ENCODE results near the gene TBC1D2.

Gene TBC1D2, protein sequence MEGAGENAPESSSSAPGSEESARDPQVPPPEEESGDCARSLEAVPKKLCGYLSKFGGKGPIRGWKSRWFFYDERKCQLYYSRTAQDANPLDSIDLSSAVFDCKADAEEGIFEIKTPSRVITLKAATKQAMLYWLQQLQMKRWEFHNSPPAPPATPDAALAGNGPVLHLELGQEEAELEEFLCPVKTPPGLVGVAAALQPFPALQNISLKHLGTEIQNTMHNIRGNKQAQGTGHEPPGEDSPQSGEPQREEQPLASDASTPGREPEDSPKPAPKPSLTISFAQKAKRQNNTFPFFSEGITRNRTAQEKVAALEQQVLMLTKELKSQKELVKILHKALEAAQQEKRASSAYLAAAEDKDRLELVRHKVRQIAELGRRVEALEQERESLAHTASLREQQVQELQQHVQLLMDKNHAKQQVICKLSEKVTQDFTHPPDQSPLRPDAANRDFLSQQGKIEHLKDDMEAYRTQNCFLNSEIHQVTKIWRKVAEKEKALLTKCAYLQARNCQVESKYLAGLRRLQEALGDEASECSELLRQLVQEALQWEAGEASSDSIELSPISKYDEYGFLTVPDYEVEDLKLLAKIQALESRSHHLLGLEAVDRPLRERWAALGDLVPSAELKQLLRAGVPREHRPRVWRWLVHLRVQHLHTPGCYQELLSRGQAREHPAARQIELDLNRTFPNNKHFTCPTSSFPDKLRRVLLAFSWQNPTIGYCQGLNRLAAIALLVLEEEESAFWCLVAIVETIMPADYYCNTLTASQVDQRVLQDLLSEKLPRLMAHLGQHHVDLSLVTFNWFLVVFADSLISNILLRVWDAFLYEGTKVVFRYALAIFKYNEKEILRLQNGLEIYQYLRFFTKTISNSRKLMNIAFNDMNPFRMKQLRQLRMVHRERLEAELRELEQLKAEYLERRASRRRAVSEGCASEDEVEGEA

DNA sequence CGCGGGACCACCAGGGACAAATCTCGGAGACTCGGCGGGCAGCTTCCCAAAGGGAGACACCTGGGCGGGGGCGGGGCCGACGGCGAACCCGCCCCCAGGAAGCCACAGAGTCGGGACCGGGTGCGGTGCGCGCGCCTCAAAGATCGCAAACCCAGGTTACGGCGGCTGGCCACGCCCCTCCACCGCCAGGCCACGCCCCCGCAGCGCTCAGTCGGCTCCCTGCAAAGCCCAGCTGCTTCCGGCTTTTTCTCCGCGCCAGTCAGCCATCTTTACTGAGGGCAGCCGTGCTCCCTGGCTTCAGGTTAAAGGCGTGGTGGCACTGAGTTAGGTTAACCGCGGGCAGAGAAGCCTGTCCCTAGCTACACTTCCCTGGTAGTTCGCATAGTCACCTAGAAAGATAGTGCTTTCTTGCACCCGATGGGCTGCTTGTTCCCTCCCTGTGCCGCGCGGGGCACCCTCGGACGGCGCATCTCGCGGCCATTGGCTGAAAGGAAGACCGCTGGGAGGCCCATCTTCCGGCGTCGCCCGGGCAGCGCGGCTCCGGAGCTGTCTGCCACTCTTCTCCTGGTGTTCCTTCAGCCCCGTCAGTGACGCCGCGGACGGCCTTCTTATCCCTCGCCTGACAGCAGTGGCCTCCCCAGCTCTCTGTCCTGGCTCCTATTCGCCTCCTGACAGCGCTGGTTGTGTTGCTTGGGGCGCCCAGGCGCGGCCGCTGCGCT is at the start of gene TBC1D2:
Gene TBC1D2, minus strand, starts transcription at position 72 of the 719 bp plus-strand sequence. CDS start 108 bp downstream, outside the sequence.
- H3K27ac ChIP-seq: peak within 1 kb of the TSS; percentile 90

GRCh38 chr9:98304381-98304780 is 48.9 kb upstream of the TBC1D2 start:
- Histone ChIP-seq H3K9me3 (ENCODE audit: low read depth, low read length) (no peaks in the 10 kb centered on the region), H3K27ac (no peak overlapping the region), H3K9ac (ENCODE audit: insufficient read length) (no peak overlapping the region), H3K36me3 (ENCODE audit: insufficient read depth, low read length) (no peaks in the 10 kb centered on the region), H3K4me3 (no peak overlapping the region)
- no peak for DNase-seq (ENCODE audit: low read depth, low spot score)
- TF ChIP-seq EZH2 (IDR thresholded peaks at IDR 0.05) (no peak), FOXP2 (optimal IDR thresholded peaks at IDR 0.05; ENCODE audit: control extremely low read depth, extremely low read length, insufficient read depth) (no peak), POLR2AphosphoS5 (IDR thresholded peaks at IDR 0.05; ENCODE audit: borderline replicate concordance, low read depth, low read length) (no peak)

More for the DNA sequence above, at the start of gene TBC1D2:
- Histone ChIP-seq H3K4me3 (peak within 1 kb of the TSS; percentile 99), H3K36me3 (ENCODE audit: insufficient read depth, low read length) (no peaks in the 10 kb centered on the region), H3K9ac (ENCODE audit: insufficient read length) (peak within 1 kb of the TSS; percentile 90), H3K9me3 (ENCODE audit: low read depth, low read length) (no peaks in the 10 kb centered on the region)
- DNase-seq (ENCODE audit: low read depth, low spot score): peak; percentile 60
- TF ChIP-seq FOXP2 (optimal IDR thresholded peaks at IDR 0.05; ENCODE audit: control extremely low read depth, extremely low read length, insufficient read depth) (no peak), POLR2AphosphoS5 (IDR thresholded peaks at IDR 0.05; ENCODE audit: borderline replicate concordance, low read depth, low read length) (peak; percentile 68; the same call in 1 of the 2 replicates)

DNA sequence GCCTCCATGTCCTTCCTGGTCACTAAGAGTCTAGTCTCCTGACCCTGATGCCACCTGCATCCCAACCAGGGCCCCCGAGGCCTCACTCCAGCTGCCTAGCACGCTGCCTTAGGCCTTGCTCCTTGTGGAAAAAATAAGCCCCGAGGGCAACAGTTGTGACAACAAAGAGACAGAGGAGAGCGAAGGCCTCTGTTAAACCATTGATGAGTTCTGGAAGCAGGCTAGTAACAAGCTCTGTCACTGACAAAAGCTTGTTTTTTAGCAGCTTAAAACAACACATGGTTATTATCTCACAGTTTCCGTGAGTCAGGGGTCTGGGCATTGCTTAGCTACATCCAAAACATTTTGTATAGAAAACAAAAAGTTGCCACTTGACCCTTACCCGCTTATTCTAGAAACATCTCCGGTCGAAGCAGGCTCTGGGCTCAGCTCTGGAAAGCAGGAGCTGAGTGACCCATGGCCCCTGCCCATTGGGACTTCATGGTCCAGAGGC is 48.2 kb upstream of the TBC1D2 start:
- DNase-seq (ENCODE audit: low read depth, low spot score): no peak
- no peak for TF ChIP-seq FOXP2 (optimal IDR thresholded peaks at IDR 0.05; ENCODE audit: control extremely low read depth, extremely low read length, insufficient read depth)
- no peak for TF ChIP-seq EZH2 (IDR thresholded peaks at IDR 0.05)
- no peak for TF ChIP-seq POLR2AphosphoS5 (IDR thresholded peaks at IDR 0.05; ENCODE audit: borderline replicate concordance, low read depth, low read length)
- no peak overlapping the region for H3K27ac ChIP-seq
- H3K4me3 ChIP-seq: no peak overlapping the region
- H3K9ac ChIP-seq (ENCODE audit: insufficient read length): no peak overlapping the region
- H3K36me3 ChIP-seq (ENCODE audit: insufficient read depth, low read length): no peaks in the 10 kb centered on the region
- H3K9me3 ChIP-seq (ENCODE audit: low read depth, low read length): no peaks in the 10 kb centered on the region

- no peaks in the 10 kb centered on the region for H3K9me3 ChIP-seq (ENCODE audit: low read depth, low read length)
- no peak overlapping the region for H3K9ac ChIP-seq (ENCODE audit: insufficient read length)
- no peak for TF ChIP-seq FOXP2 (optimal IDR thresholded peaks at IDR 0.05; ENCODE audit: control extremely low read depth, extremely low read length, insufficient read depth)
- TF ChIP-seq POLR2AphosphoS5 (IDR thresholded peaks at IDR 0.05; ENCODE audit: borderline replicate concordance, low read depth, low read length): no peak
- TF ChIP-seq EZH2 (IDR thresholded peaks at IDR 0.05): no peak
- DNase-seq (ENCODE audit: low read depth, low spot score): no peak
- H3K36me3 ChIP-seq (ENCODE audit: insufficient read depth, low read length): no peaks in the 10 kb centered on the region
- H3K4me3 ChIP-seq: no peak overlapping the region
- H3K27ac ChIP-seq: no peak overlapping the region
Measured at GRCh38 chr9:98302938-98303632, 47.6 kb upstream of the TBC1D2 start.

DNA sequence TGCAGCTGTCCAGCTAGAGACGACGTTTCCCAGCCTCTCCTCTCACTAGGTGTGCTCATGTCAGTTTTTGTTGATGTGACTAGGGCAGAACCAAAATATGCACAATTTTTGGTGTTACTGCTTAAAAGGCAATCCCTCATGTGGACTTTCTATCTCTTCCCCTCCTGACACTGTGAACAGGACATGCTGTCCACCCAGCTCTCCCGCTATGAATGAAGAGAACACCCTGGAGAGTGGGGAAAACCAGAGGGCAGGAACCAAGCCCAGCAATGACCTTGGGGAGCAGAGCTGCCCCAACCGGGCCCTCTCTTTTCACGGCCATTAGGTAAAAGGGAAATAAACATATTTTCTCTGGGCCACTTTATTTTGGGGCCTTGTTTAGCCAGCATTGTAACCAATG is 46.7 kb upstream of the TBC1D2 start:
- no peak for TF ChIP-seq POLR2AphosphoS5 (IDR thresholded peaks at IDR 0.05; ENCODE audit: borderline replicate concordance, low read depth, low read length)
- no peak for TF ChIP-seq EZH2 (IDR thresholded peaks at IDR 0.05)
- TF ChIP-seq FOXP2 (optimal IDR thresholded peaks at IDR 0.05; ENCODE audit: control extremely low read depth, extremely low read length, insufficient read depth): no peak
- Histone ChIP-seq H3K4me3 (no peak overlapping the region), H3K27ac (no peak overlapping the region), H3K9ac (ENCODE audit: insufficient read length) (no peak overlapping the region), H3K9me3 (ENCODE audit: low read depth, low read length) (no peaks in the 10 kb centered on the region), H3K36me3 (ENCODE audit: insufficient read depth, low read length) (no peaks in the 10 kb centered on the region)
- DNase-seq (ENCODE audit: low read depth, low spot score): no peak

DNA sequence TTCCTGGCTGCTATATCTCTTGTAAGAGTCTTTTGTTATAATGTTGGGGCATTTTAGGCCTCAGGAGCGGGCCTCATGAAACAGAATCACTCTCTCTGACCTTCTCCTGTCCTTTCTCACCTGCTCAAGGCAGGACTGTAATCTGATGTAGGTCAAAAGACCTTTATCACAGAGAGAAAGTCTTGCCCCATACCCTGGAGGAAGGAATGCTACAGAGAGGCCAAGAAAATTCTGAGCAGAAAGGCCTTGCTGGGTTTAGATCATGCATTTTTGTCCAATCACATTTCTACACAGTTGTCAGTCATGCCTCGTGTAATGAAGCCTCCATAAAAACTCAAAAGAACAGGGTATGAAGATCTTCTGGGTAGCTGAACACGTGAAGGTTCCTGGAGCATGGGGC is 45.2 kb upstream of the TBC1D2 start:
- no peaks in the 10 kb centered on the region for H3K9me3 ChIP-seq (ENCODE audit: low read depth, low read length)
- no peak overlapping the region for H3K27ac ChIP-seq
- H3K36me3 ChIP-seq (ENCODE audit: insufficient read depth, low read length): no peaks in the 10 kb centered on the region
- DNase-seq (ENCODE audit: low read depth, low spot score): no peak
- no peak for TF ChIP-seq EZH2 (IDR thresholded peaks at IDR 0.05)
- TF ChIP-seq POLR2AphosphoS5 (IDR thresholded peaks at IDR 0.05; ENCODE audit: borderline replicate concordance, low read depth, low read length): no peak
- TF ChIP-seq FOXP2 (optimal IDR thresholded peaks at IDR 0.05; ENCODE audit: control extremely low read depth, extremely low read length, insufficient read depth): no peak
- no peak overlapping the region for H3K9ac ChIP-seq (ENCODE audit: insufficient read length)
- no peak overlapping the region for H3K4me3 ChIP-seq

- H3K36me3 ChIP-seq (ENCODE audit: insufficient read depth, low read length): no peaks in the 10 kb centered on the region
Measured at GRCh38 chr9:98298476-98298875, 43.0 kb upstream of the TBC1D2 start.

More at GRCh38 chr9:98298476-98298875, 43.0 kb upstream of the TBC1D2 start:
- H3K27ac ChIP-seq: no peak overlapping the region
- TF ChIP-seq POLR2AphosphoS5 (IDR thresholded peaks at IDR 0.05; ENCODE audit: borderline replicate concordance, low read depth, low read length) (no peak), EZH2 (IDR thresholded peaks at IDR 0.05) (no peak), FOXP2 (optimal IDR thresholded peaks at IDR 0.05; ENCODE audit: control extremely low read depth, extremely low read length, insufficient read depth) (no peak)
- no peak for DNase-seq (ENCODE audit: low read depth, low spot score)
- H3K9ac ChIP-seq (ENCODE audit: insufficient read length): no peak overlapping the region
- no peaks in the 10 kb centered on the region for H3K9me3 ChIP-seq (ENCODE audit: low read depth, low read length)
- H3K4me3 ChIP-seq: no peak overlapping the region

Data from SK-N-MC (cell line).